DOHH2 (cell line): ENCODE measurements around the gene ZNF19.

ENCODE experiments used
- H3F3A ChIP-seq: fragments of 200-600 bp; sonication (generic), shearing (Covaris generic); 2 replicates; pipeline ENCODE4 v1.6.0; 2016; ENCODE audit warnings: antibody characterized with exemption, mild to moderate bottlenecking; ENCODE audit not compliant: control insufficient read depth, insufficient read depth
- H3K27ac ChIP-seq: fragments of 200-600 bp; sonication (generic); 2 replicates; pipeline ENCODE4 v1.5.1; 2014; ENCODE audit warnings: low read depth, mild to moderate bottlenecking, low read length, moderate library complexity
- H3K27me3 ChIP-seq: fragments of 200-600 bp; sonication (generic); 2 replicates; pipeline ENCODE4 v1.6.1; 2014; ENCODE audit warnings: mild to moderate bottlenecking, low read length, mixed read lengths; ENCODE audit not compliant: control insufficient read depth
- H3K36me3 ChIP-seq: fragments of 200-600 bp; sonication (generic); 2 replicates; pipeline ENCODE4 v1.6.1; 2014; ENCODE audit warnings: mild to moderate bottlenecking, low read length, moderate library complexity, mixed read lengths; ENCODE audit not compliant: control insufficient read depth
- H3K4me1 ChIP-seq: fragments of 200-600 bp; sonication (generic); 2 replicates; pipeline ENCODE4 v1.6.1; 2014; ENCODE audit warnings: mild to moderate bottlenecking, low read length, mixed read lengths; ENCODE audit not compliant: control insufficient read depth
- H3K4me2 ChIP-seq: fragments of 200-600 bp; sonication (generic); 2 replicates; pipeline ENCODE4 v1.6.0; 2014; ENCODE audit warnings: mild to moderate bottlenecking, low read length, moderate library complexity
- H3K4me3 ChIP-seq: fragments of 200-600 bp; sonication (generic); 2 replicates; pipeline ENCODE4 v1.5.1; 2014; ENCODE audit warnings: mild to moderate bottlenecking, low read length, mixed read lengths
- H3K79me2 ChIP-seq: fragments of 200-600 bp; sonication (generic); 2 replicates; pipeline ENCODE4 v1.6.1; 2014; ENCODE audit warnings: mild to moderate bottlenecking, low read length, mixed read lengths; ENCODE audit not compliant: control insufficient read depth
- H3K9me2 ChIP-seq: fragments of 200-600 bp; sonication (generic); replicated peaks from 2 replicates; pipeline ENCODE4 v1.6.1; 2014; ENCODE audit warnings: mild to moderate bottlenecking, low read length, mixed read lengths; ENCODE audit not compliant: control insufficient read depth
- H3K9me3 ChIP-seq: fragments of 200-600 bp; sonication (generic); 2 replicates; pipeline ENCODE4 v1.6.1; 2014; ENCODE audit warnings: antibody characterized with exemption, low read length, mixed read lengths; ENCODE audit not compliant: control insufficient read depth, insufficient read depth
- H4K20me1 ChIP-seq: fragments of 200-600 bp; sonication (generic); 2 replicates; pipeline ENCODE4 v1.6.0; 2014; ENCODE audit warnings: low read depth, mild to moderate bottlenecking, antibody characterized with exemption, low read length, moderate library complexity; ENCODE audit not compliant: control insufficient read depth, insufficient read depth
- CTCF ChIP-seq: fragments of 200-600 bp; sonication (generic); IDR thresholded peaks from one replicate; pipeline ENCODE4 v1.5.1; 2014; ENCODE audit warnings: antibody characterized with exemption, mild to moderate bottlenecking, low read depth, low read length; ENCODE audit not compliant: poor library complexity, severe bottlenecking
- EZH2phosphoT487 ChIP-seq: fragments of 200-600 bp; sonication (generic); IDR thresholded peaks from 2 replicates; pipeline ENCODE4 v1.6.1; 2017; ENCODE audit warnings: borderline replicate concordance, mild to moderate bottlenecking, antibody characterized with exemption, low read length, moderate library complexity, mixed read lengths

Gene ZNF19

GRCh38 chr16:71532366-71532765 lies 43.2 kb upstream of the ZNF19 start:
- H4K20me1 ChIP-seq: no peaks in the 10 kb centered on the region
- no peaks in the 10 kb centered on the region for H3F3A ChIP-seq
- no peaks in the 10 kb centered on the region for H3K9me2 ChIP-seq
- H3K4me1 ChIP-seq: no peaks in the 10 kb centered on the region
- H3K36me3 ChIP-seq: no peaks in the 10 kb centered on the region
- no peaks in the 10 kb centered on the region for H3K79me2 ChIP-seq
- peaks cover 3% of the 10 kb centered on the region; the same call in 1 of the 2 replicates for H3K27me3 ChIP-seq
- TF ChIP-seq CTCF: no peak
- no peak for TF ChIP-seq EZH2phosphoT487
- H3K27ac ChIP-seq: no peak overlapping the region
- no peaks in the 10 kb centered on the region for H3K9me3 ChIP-seq
- H3K4me2 ChIP-seq: no peak overlapping the region
- no peak overlapping the region for H3K4me3 ChIP-seq

GRCh38 chr16:71528863-71529262 lies 39.7 kb upstream of the ZNF19 start:
- H3K27me3 ChIP-seq: peaks cover 31% of the 10 kb centered on the region
- H3K9me3 ChIP-seq: no peaks in the 10 kb centered on the region
- no peaks in the 10 kb centered on the region for H3F3A ChIP-seq
- H3K79me2 ChIP-seq: no peaks in the 10 kb centered on the region
- H4K20me1 ChIP-seq: no peaks in the 10 kb centered on the region
- H3K27ac ChIP-seq: no peak overlapping the region
- no peak overlapping the region for H3K4me3 ChIP-seq
- TF ChIP-seq CTCF (no peak), EZH2phosphoT487 (no peak)
- no peaks in the 10 kb centered on the region for H3K36me3 ChIP-seq
- no peaks in the 10 kb centered on the region for H3K9me2 ChIP-seq
- H3K4me1 ChIP-seq: no peaks in the 10 kb centered on the region
- H3K4me2 ChIP-seq: no peak overlapping the region

- no peak overlapping the region for H3K4me2 ChIP-seq
- no peaks in the 10 kb centered on the region for H3K79me2 ChIP-seq
- no peak overlapping the region for H3K4me3 ChIP-seq
- no peaks in the 10 kb centered on the region for H3F3A ChIP-seq
- peaks cover 31% of the 10 kb centered on the region for H3K27me3 ChIP-seq
- H3K9me2 ChIP-seq: no peaks in the 10 kb centered on the region
- H4K20me1 ChIP-seq: no peaks in the 10 kb centered on the region
- H3K4me1 ChIP-seq: no peaks in the 10 kb centered on the region
- no peaks in the 10 kb centered on the region for H3K9me3 ChIP-seq
- H3K27ac ChIP-seq: no peak overlapping the region
- TF ChIP-seq EZH2phosphoT487 (no peak), CTCF (no peak)
- H3K36me3 ChIP-seq: no peaks in the 10 kb centered on the region
Measured at GRCh38 chr16:71528257-71528656, 39.1 kb upstream of the ZNF19 start.

GRCh38 chr16:71526111-71526631 lies 37.0 kb upstream of the ZNF19 start, which contains the start of gene CHST4:
Gene CHST4 (plus strand): TSS chr16:71526426. CDS start chr16:71536678, 10,252 bp downstream.
- H3K4me2 ChIP-seq: no peak within 1 kb of the TSS
- no peak for TF ChIP-seq CTCF
- TF ChIP-seq EZH2phosphoT487: no peak
- H3K4me1 ChIP-seq: no peaks in the 10 kb centered on the region
- H3K4me3 ChIP-seq: no peak within 1 kb of the TSS
- H3K9me3 ChIP-seq: no peaks in the 10 kb centered on the region
- no peak within 1 kb of the TSS for H3K27ac ChIP-seq
- peaks cover 28% of the 10 kb centered on the region for H3K27me3 ChIP-seq
- no peaks in the 10 kb centered on the region for H3K9me2 ChIP-seq
- no peaks in the 10 kb centered on the region for H4K20me1 ChIP-seq
- H3K79me2 ChIP-seq: no peaks in the 10 kb centered on the region
- H3F3A ChIP-seq: no peaks in the 10 kb centered on the region
- H3K36me3 ChIP-seq: no peaks in the 10 kb centered on the region
